HG03045 (cell line): ENCODE data around the gene TMEM208.

ENCODE experiments used
- ATAC-seq: cut with Tn5 transposase; IDR thresholded peaks from one replicate; pipeline ENCODE4 v1.9.1; 2021; ENCODE audit warnings: mild to moderate bottlenecking, moderate library complexity; ENCODE audit not compliant: unreplicated experiment

The TMEM208 gene

GRCh38 chr16:67234180-67234597 lies 7.3 kb downstream of the TMEM208 start:
- no peak for ATAC-seq

DNA sequence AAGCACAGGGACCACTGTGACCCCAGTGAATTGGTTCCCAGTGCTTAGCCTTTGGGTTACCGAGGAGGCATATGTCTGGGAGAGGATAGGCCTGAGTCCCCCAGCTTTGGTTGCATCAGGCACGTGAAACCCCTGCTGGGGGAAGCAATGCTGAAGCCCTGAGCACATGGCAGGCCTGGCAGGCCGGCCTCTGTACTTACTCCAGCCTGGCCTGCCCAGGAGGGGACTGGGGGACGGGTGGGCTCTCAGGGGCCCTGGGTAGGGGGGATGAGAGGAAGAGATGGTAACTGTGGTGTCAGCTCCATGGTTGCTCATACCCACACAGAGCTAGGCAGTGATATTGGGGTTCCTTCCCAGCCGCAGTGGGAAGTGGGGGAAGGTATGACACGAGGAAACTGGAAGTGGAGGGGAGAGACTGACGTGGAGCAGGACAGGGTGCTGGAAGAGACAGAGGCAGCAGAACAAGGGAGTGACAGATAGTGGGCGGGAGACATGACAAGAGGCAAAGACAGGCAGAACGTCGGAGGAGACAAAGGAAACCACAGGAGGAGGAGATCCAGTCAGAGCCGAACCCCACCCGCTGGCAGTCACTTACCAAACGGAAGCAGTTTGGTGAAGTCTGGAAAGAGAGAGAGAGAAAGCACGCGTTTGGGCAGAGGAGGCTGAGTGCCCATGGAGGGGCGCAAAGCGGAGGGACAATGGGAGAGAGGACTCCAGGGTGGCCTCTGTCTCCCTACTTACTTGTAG lies 9.1 kb downstream of the TMEM208 start:
- no peak for ATAC-seq

DNA sequence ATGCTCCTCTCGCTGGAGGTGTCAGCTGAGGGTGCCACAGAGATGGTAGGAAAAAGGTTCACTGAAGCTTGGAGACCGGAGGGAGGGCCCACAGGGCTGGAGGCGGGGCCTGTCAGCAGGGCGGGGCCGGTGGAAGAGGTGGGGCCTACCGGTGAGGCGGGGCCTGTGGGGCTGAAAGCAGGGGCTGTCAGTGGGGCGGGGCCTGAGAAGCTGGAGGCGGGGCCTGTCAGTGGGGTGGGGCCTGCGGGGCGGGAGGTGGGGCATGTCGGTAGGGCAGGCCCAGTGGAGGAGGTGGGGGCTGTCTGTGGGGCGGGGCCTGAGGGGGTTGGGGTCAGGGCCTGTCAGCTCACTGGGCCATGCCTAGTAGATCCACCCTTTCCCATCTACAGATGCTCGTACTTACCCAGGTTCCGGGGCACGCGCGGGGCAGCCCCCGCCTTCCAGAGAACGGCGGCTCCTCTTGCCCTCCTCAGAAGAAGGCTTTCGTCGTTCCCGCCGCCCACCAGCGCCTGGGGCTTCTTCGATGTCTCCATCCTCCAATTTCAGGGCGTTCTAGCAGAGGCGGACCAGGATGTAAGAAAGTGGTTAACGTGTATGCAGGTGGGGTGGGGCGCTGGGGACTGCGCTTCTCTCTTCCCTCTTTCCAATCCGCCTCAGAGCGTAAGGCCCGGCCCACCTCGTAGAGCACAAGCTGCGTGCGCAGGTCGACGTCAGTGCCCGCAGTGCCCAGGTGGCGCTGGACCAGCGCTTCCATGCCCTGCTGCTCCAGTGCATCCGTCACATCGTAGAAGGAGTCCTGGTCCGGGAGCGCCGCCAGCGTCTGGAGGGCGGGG lies 9.8 kb downstream of the TMEM208 start:
- no peak for ATAC-seq

DNA sequence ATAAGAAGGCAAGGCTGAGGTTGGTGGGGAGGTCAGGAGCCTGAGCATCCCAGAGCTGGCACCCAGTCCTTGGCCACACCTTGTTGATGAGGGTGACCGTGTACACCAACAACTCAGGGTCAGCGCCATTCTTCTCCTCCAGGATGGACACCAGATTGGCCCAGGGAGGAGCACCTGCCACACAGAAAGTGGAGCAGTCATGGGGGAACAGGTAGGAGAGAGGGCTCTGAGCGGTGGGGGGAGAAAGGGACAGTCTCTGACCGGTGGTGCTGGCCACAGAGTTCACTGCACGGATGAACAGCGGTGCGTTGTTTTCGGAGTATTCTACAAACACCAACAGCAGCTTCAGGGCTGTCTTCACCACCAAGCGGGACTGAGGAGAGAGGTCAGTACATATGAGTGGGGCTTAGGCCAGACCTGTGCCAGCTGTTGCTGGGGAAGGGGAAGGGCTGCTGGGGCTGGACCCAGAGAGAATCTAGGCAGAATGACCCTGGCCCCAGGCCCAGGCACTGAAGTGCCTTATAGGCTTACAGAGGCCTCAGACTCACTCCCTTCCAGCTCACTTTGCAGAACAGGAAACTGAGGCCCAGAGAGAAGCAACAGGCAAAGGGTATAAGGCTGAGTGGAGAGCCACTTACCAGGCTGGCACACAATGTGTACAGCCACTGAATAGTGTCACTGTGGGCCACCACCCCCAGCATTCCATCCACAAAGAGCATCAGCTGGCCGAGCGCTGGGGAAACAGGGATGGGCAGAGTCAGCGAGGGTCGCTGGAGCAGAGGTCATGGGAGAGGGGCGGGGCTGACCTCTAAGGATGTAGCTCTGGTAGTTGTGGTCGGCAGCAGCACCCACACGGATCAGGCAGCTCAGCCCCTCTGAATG lies 10.7 kb downstream of the TMEM208 start:
- no peak for ATAC-seq

DNA sequence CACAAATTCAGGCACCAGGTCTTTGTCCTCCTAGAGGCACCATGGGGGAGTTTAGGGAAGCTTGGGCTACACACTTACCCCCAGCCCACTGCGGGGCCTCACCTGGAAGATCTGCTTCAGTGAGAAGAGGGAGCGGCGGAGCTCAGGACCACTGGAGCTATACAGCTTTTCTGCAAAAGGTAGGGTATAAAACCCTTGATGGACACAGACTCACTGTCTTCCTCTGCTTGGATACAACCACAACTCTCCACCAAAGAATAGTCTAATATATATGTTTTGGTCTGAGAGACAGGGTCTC lies 11.3 kb downstream of the TMEM208 start:
- ATAC-seq, result no peak

DNA sequence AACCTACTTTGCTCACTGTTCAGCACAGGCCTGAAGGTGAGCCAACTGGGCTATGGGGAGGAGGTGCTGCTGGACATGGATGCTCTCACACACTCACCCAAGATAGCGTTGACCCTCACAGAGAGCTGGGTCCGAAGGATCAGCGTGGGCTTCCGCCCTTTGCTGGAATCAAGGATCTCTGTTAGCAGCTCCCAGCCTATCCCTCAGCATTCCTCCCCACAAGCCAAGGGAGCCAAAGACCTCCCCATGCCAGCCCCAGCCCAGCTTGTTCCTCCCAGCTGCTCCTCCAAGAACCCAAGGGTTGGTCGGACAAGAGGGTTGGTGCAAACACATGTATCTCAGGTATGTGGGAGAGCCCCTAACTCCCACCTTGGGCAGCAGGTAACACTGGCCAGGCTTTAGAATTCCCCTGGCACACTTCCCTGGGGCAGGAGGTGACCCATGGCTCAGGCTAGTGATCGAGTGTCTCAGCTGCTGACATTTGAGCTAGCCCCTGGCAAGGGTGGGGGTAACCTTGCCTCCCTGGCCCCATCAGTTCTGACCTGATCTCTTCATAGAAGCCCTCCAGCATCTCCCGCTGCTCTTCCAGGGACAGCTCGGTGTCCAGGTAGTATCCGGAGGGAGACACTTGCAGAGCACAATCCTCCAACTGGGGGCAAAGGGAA lies 12.0 kb downstream of the TMEM208 start:
- no peak for ATAC-seq

DNA sequence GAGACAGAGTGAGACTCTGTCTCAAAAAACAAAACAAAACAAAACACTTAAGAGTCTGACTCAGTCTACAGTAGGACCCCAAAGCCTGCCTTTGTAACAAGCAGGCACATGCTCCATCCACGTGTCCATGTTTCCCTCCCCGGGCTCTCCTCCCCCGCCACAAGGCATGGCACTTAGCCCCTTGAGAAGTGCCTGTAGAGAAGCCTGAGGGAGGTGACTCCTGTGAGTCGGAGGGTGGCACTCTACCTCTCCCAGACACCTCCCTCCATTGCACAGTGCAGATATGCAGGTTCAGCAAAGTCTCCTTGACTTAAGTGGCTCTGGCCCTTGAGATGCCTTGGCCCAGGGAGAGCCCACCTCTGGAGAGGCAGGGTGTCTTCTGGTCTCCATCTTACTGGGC lies 13.6 kb downstream of the TMEM208 start:
- no peak for ATAC-seq

GRCh38 chr16:67241008-67241900 lies 14.3 kb downstream of the TMEM208 start:
- ATAC-seq, result no peak

GRCh38 chr16:67242138-67242730 lies 15.3 kb downstream of the TMEM208 start:
- ATAC-seq, result no peak

DNA sequence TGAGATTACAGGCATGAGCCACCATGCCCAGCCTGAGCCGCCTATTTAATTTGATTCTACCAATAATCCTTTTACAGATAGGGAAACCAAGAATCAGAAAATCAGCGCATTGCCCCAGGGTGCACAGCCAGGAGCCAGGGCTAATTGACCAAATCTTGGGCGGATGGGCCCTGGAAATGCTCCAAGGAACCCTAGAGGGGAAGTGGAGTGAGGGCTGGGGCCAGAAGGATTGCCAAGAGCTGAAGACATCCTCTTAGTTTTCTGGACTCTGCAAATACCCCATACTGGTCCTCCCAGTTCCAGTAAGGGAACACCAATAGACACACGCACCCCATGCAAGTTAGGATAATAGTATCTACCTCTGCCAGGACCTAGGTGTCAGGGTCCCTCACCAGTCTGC lies 16.6 kb downstream of the TMEM208 start:
- ATAC-seq, result no peak

DNA sequence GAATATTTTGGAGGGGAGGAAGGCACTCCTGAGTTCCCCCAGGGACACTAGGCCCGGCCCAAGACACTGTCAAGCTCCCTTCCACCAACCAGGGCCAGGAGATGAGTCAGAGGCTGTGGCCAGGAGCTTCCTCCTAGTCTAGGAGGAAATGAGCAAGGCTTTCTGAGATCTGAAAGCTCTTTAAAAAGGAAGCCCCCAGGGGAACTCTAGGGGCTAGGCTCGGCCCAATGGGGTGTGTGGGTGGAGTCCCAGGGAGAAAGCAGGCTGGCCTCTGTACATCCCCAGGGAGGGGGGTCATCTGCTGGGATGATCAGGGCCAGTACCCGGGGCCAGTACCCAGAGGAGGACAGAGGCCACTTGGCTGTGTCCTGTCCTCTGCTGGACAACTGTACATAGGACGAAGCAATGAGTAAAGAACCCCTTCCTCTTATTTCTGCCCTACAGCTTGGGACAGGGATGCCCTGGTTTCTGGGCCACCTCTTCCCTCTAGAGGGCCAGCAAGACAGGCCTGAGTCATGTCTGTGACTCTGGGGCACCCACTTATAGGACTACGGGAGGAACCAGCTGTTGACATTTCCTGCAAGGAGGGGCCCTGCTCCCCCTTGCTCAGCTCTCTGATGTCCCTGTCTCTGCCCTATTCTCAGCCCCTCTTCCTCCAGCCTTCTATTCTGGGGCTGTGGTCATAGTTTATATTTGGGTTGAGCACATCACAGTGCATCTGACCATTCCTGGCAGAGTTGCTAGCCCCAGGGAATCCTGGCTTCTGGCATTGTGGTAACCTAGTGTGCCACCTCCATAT lies 17.7 kb downstream of the TMEM208 start:
- peak; percentile 43 for ATAC-seq

- ATAC-seq, result no peak
Observed at GRCh38 chr16:67245186-67245585, 18.3 kb downstream of the TMEM208 start.

- ATAC-seq, result no peak
Observed at GRCh38 chr16:67245674-67246080, 18.7 kb downstream of the TMEM208 start.

DNA sequence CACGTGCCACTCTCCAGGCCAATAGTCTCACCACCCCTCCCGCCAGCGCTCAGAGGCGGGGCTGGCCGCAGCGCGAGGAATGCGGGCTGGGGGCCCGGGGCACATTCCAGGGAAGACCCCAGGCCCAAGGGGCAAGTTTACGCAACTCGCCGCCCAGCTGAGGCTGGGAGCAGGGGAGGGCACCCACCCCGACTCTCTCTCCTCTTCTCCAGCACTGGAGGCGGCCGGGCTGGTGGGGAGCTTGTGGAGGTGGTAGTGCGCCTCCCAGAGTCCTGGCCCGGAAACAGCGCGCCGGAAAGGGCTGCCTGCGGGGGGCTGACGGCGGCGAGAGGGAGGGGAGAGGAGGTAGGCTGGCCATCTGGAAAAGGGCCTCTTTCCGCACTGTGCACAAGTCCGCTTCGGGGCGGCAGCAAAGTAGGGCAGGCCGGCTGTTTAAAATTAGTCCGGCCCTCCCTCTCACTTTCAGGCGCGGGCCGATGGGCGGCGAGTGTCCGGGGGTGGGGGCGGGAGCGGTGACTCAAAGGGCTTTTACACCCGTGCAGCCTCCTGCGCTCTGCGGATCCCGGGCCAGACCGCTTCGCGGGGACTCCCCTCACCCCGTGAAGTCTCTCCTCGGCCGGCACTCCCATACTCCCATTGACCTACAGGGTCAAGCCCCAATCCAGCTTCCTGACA lies 19.3 kb downstream of the TMEM208 start:
- ATAC-seq, result peak; percentile 29

GRCh38 chr16:67246756-67247191 lies 19.8 kb downstream of the TMEM208 start:
- peak; percentile 26 for ATAC-seq

GRCh38 chr16:67247192-67248072 lies 20.5 kb downstream of the TMEM208 start, which contains the start of gene FHOD1:
TSS of gene FHOD1 (minus strand) at chr16:67247481. CDS start at chr16:67247410, 71 bp downstream.
- peak; percentile 53 for ATAC-seq

DNA sequence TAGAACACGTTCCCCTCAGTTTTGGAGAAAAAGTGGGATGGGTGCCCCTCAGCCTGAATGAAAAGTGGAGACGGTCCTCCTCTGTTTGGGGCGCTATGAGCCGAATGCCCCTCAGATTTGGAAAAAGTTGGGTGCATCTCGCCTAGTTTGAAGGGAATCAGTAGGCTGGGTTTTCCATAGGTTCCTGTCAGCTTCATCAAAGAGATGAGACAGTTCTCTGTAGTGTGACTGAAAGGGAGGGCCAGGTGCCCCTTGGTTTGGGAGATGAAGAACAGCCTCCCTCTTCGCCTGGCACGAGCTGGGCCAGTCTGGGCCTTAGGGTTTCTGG lies 21.1 kb downstream of the TMEM208 start:
- no peak for ATAC-seq
